Urinary bladder (tissue), 4 donors: ENCODE results near the gene IFNL4. TPM values are rescaled to one million over a fixed set of nuclear protein-coding genes. Genes with fewer than 3 reads are reported as not detected.
"Not testable (repeated sequence)": the region's sequence is repeated elsewhere in the genome, so short reads cannot be mapped to it uniquely, and the experiment has no call there.

ENCODE experiments used
- DNase-seq: peaks from one replicate; pipeline ENCODE4 v3.0.0-alpha.2; 2015; ENCODE audit errors: extremely low spot score
- H3K27ac ChIP-seq: one replicate; pipeline ENCODE4 v1.5.1; 2013; ENCODE audit warnings: low read depth, mild to moderate bottlenecking, moderate library complexity
- H3K36me3 ChIP-seq: one replicate; pipeline ENCODE4 v1.6.1; 2013; ENCODE audit warnings: mild to moderate bottlenecking, moderate library complexity; ENCODE audit not compliant: insufficient read depth
- H3K4me1 ChIP-seq: one replicate; pipeline ENCODE4 v1.6.1; 2013; ENCODE audit warnings: mild to moderate bottlenecking, moderate library complexity; ENCODE audit not compliant: insufficient read depth
- H3K4me3 ChIP-seq: one replicate; pipeline ENCODE4 v1.5.1; 2013; ENCODE audit warnings: low read depth, low read length
- WGBS: extraction: QIAGEN DNeasy Blood & Tissue Kit; methylation state at CpG from one replicate; pipeline ENCODE4 v1.1.7; 2013; 5-methylcytosine and 5-hydroxymethylcytosine counted together
- polyA plus RNA-seq: library from polyadenylated mRNA; stranded (reverse); fragments of 200-250 nt; gene quantifications from one replicate; pipeline ENCODE4 v1.2.3, GENCODE V29; 2013
- total RNA-seq: library from RNA; depleted of rRNA; stranded (reverse); fragments of >200 nt; gene quantifications from one replicate; pipeline ENCODE4 v1.2.3, GENCODE V29; 2014
- donor health status: healthy with polysubstance abuse.
- donor health status: healthy.

Gene IFNL4
- total RNA-seq (not detected), polyA plus RNA-seq (not detected)

DNA sequence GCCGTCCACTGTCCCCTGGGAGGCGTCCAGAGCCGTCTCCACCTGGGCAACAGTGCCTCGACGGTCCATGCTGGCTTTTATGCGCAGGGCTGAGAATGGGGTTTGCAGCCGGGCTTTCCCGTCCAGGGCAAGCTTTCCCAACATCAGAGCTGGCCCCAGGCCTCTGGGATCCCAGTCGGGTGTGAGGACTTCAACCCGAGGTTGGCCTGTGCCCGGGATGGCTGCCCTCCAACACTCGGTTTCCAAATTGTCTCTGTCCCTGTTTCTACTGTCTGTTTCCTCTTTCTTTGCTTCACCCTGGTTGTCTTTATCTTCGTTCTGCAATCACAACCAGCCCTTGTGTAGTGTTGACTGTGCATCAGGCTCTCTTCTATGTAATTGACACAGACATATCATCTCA, at the start of gene IFNL4:
TSS of gene IFNL4 (minus strand) at position 51 of the 400 bp plus-strand sequence.
- Histone ChIP-seq H3K27ac (no peak within 1 kb of the TSS), H3K4me3 (no peak within 1 kb of the TSS), H3K36me3 (no peaks in the 10 kb centered on the region), H3K4me1 (no peaks in the 10 kb centered on the region)
- WGBS: 65% methylated on average over 13 of the region's 13 CpGs
- no peak for DNase-seq

DNA sequence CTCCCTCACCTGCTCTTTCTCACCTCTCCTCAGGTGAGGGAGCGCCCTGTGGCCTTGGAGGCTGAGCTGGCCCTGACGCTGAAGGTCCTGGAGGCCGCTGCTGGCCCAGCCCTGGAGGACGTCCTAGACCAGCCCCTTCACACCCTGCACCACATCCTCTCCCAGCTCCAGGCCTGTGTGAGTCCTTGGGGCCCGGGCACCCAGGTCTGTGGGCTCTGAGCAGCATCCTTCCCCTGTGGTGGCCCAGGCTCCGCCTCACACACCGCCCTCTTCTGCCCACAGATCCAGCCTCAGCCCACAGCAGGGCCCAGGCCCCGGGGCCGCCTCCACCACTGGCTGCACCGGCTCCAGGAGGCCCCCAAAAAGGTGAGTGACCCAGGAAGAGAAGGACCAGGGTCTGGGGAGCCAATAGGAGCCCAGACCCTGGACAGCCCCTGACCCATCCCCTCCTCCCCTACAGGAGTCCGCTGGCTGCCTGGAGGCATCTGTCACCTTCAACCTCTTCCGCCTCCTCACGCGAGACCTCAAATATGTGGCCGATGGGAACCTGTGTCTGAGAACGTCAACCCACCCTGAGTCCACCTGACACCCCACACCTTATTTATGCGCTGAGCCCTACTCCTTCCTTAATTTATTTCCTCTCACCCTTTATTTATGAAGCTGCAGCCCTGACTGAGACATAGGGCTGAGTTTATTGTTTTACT, 49.4 kb upstream of the IFNL4 start:
- Histone ChIP-seq H3K27ac (no peak overlapping the region), H3K4me1 (no peaks in the 10 kb centered on the region), H3K36me3 (no peaks in the 10 kb centered on the region), H3K4me3 (no peak overlapping the region)
- DNase-seq: no peak
- WGBS: 62% methylated on average over 17 of the region's 17 CpGs

- H3K4me1 ChIP-seq: no peaks in the 10 kb centered on the region
- H3K27ac ChIP-seq: no peak overlapping the region
- H3K36me3 ChIP-seq: no peaks in the 10 kb centered on the region
- DNase-seq: no peak
- WGBS: 91% methylated on average over 4 of the region's 4 CpGs
- H3K4me3 ChIP-seq: no peak overlapping the region
Measured at GRCh38 chr19:39296906-39297305, 48.2 kb upstream of the IFNL4 start.

DNA sequence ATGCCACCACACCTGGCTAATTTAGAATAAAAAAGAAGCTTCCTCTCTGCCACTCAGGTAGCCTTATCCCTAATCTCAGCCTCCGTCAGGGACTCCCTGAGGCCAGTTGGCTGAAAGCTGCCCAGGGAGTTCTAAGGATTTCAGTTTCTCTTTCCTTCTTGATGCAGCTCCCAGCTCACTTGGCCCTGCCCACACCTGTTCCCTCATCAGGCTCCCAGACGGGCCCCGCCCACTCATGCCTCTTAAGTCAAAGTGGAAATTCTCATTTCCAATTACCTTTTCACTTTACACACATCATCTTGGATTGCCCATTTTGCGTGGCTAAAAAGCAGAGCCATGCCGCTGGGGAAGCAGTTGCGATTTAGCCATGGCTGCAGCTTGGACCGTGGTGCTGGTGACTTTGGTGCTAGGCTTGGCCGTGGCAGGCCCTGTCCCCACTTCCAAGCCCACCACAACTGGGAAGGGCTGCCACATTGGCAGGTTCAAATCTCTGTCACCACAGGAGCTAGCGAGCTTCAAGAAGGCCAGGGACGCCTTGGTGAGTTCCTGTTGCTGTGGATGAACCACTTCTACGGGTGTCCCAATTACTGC, 47.5 kb upstream of the IFNL4 start, which contains the start of gene IFNL1:
TSS of gene IFNL1 (plus strand) at position 353 of the 591 bp plus-strand sequence. CDS start at position 368, 15 bp downstream.
- no peak within 1 kb of the TSS for H3K4me3 ChIP-seq
- WGBS: 81% methylated on average over 11 of the region's 11 CpGs
- DNase-seq: no peak
- no peaks in the 10 kb centered on the region for H3K4me1 ChIP-seq
- no peaks in the 10 kb centered on the region for H3K36me3 ChIP-seq
- no peak within 1 kb of the TSS for H3K27ac ChIP-seq

- WGBS: 52% methylated on average over 4 of the region's 4 CpGs
- Histone ChIP-seq H3K4me1 (no peaks in the 10 kb centered on the region), H3K36me3 (no peaks in the 10 kb centered on the region), H3K4me3 (no peak overlapping the region), H3K27ac (no peak overlapping the region)
- no peak for DNase-seq
Measured at GRCh38 chr19:39293394-39293793, 44.7 kb upstream of the IFNL4 start.

- Histone ChIP-seq H3K27ac (no peak overlapping the region), H3K36me3 (no peaks in the 10 kb centered on the region), H3K4me1 (no peaks in the 10 kb centered on the region), H3K4me3 (no peak overlapping the region)
- no peak for DNase-seq
- 84% methylated on average over 1 of the region's 1 CpG for WGBS
Measured at GRCh38 chr19:39284032-39284431, 35.4 kb upstream of the IFNL4 start.

DNA sequence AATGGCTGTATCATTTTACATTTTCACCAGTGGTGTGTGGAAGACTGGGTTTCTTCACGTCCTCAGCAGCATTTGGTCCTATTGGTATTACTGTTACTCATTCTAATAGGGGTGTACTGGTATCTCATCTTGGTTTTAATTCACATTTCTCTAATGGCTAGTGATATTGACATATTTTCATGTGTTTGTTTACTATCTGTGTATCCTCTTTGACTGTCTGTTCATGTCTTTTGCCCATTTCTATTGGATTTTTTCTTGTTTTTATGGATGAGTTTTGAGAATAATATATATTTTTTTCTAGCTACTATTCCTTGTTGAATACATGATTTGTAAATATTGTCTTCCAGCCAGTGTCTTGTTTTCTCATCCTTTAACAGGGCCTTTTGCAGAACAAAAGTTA, 33.4 kb upstream of the IFNL4 start:
- WGBS: 47% methylated on average over 1 of the region's 1 CpG
- H3K36me3 ChIP-seq: no peaks in the 10 kb centered on the region

DNA sequence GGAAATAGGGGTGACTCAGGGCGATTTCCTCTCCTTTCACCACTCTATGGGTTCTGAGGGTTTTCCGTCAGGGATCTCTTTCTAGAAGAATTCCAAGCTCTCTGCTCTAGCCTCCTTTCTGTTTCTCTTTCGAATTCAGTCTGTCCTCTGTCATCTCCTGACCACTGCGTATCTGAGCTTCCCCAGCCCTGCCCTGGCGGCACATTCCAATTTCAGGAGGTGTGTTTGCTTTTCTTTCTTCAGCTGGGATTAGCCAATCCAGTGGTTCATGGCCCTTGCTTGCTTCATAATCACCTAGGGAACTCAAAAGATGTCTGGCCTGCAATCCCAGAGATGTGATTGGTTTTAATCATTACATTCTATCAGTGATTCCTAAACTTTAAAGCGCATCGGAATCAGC, 28.9 kb upstream of the IFNL4 start:
- no peak overlapping the region for H3K27ac ChIP-seq
- no peaks in the 10 kb centered on the region for H3K4me1 ChIP-seq
- no peak for DNase-seq
- no peak overlapping the region for H3K4me3 ChIP-seq
- WGBS: 70% methylated on average over 7 of the region's 7 CpGs
- H3K36me3 ChIP-seq: no peaks in the 10 kb centered on the region

More for the DNA sequence above, 33.4 kb upstream of the IFNL4 start:
- H3K4me3 ChIP-seq: no peak overlapping the region
- no peak for DNase-seq
- no peaks in the 10 kb centered on the region for H3K4me1 ChIP-seq
- H3K27ac ChIP-seq: no peak overlapping the region

DNA sequence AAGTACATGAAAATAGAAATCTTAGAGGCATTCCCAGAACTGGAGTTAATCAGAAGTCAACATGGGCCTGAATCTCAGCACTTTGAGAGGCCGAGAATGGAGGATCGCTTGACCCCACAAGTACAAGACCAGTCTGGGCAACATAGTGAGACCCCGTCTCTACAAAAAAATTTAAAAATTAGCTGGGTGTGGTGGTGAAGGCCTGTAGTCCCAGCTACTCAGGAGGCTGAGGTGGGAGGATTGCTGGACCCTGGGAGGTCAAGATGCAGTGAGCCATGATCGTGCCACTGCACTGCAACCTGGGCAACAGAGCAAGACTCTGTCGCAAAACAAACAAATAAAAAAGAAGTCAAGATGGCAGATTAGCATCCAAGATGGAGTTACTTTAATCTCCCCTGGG, 28.1 kb upstream of the IFNL4 start:
- H3K4me1 ChIP-seq: no peaks in the 10 kb centered on the region
- H3K36me3 ChIP-seq: no peaks in the 10 kb centered on the region
- no peak overlapping the region for H3K27ac ChIP-seq
- H3K4me3 ChIP-seq: no peak overlapping the region
- no peak for DNase-seq
- 90% methylated on average over 5 of the region's 5 CpGs for WGBS

- DNase-seq: no peak
- H3K4me1 ChIP-seq: no peaks in the 10 kb centered on the region
- H3K4me3 ChIP-seq: no peak overlapping the region
- 83% methylated on average over 5 of the region's 5 CpGs for WGBS
- H3K27ac ChIP-seq: no peak overlapping the region
- H3K36me3 ChIP-seq: no peaks in the 10 kb centered on the region
Measured at GRCh38 chr19:39275578-39275977, 26.9 kb upstream of the IFNL4 start.

- not testable (repeated sequence) for H3K27ac ChIP-seq, H3K4me1 ChIP-seq, H3K36me3 ChIP-seq, H3K4me3 ChIP-seq, DNase-seq
- WGBS: 81% methylated on average over 5 of the region's 5 CpGs
Measured at GRCh38 chr19:39273859-39274258, 25.2 kb upstream of the IFNL4 start.

GRCh38 chr19:39270036-39270871, 21.6 kb upstream of the IFNL4 start:
- H3K36me3 ChIP-seq: no peaks in the 10 kb centered on the region
- DNase-seq: no peak
- no peaks in the 10 kb centered on the region for H3K4me1 ChIP-seq
- WGBS: 59% methylated on average over 9 of the region's 9 CpGs
- no peak overlapping the region for H3K27ac ChIP-seq
- no peak overlapping the region for H3K4me3 ChIP-seq

GRCh38 chr19:39269369-39269768, 20.7 kb upstream of the IFNL4 start:
- H3K4me3 ChIP-seq, DNase-seq, H3K27ac ChIP-seq, H3K4me1 ChIP-seq, H3K36me3 ChIP-seq: not testable (repeated sequence)
- 64% methylated on average over 10 of the region's 10 CpGs for WGBS
